GM18519 (cell line): ENCODE measurements around the gene RNASEH2A.

Experiments
- ATAC-seq: cut with Tn5 transposase; IDR thresholded peaks from one replicate; pipeline ENCODE4 v1.9.1; 2021; ENCODE audit warnings: mild to moderate bottlenecking, moderate library complexity; ENCODE audit not compliant: unreplicated experiment, low FRiP score

The RNASEH2A gene

GRCh38 chr19:12847159-12848139, 41.1 kb downstream of the RNASEH2A start:
- ATAC-seq, result no peak

- ATAC-seq, result no peak
Measured at GRCh38 chr19:12856653-12857052, 50.3 kb downstream of the RNASEH2A start.

- ATAC-seq, result no peak
Measured at GRCh38 chr19:12858041-12858928, 51.9 kb downstream of the RNASEH2A start.

GRCh38 chr19:12859546-12859945, 53.2 kb downstream of the RNASEH2A start:
- ATAC-seq, result no peak
